Thyroid gland (tissue), 4 donors: ENCODE measurements around the gene LRBA.

ENCODE experiments used
- CTCF ChIP-seq, 6 experiments: fragments of 200-600 bp in 3 of 6; fragments of 450-650 bp in 3 of 6; sonication (generic) in 3 of 6; IDR thresholded peaks; one replicate each; pipeline ENCODE4 v1.5.1; 2016 to 2019; ENCODE audit warnings: antibody characterized with exemption in 6 of 6, mild to moderate bottlenecking in 2 of 6, inconsistent platforms in 1 of 6, moderate library complexity in 1 of 6
- POLR2A ChIP-seq, 2 donors: fragments of 450-650 bp; IDR thresholded peaks; one replicate each; pipeline ENCODE4 v1.6.1; 2017; ENCODE audit warnings: antibody characterized with exemption in 2 of 2, mild to moderate bottlenecking in 2 of 2, moderate library complexity in 1 of 2

- TF ChIP-seq CTCF (IDR thresholded peaks at IDR 0.05) (no peak), POLR2A (IDR thresholded peaks at IDR 0.05) (no peak)
These were observed 162.9 kb downstream of the LRBA start for GRCh38 chr4:150852216-150852615.
